Duodenal mucosa (tissue), 2 donors: ENCODE measurements around the gene FOXB1.

ENCODE experiments used
- H3K27ac ChIP-seq: one replicate; pipeline ENCODE4 v1.7.0; 2013; ENCODE audit warnings: low read depth, low read length
- H3K27me3 ChIP-seq, 2 donors: one replicate each; pipeline ENCODE4 v1.7.0; 2013; ENCODE audit warnings: low read length in 2 of 2, control low read depth in 1 of 2; ENCODE audit not compliant: insufficient read depth in 2 of 2, control insufficient read depth in 1 of 2
- H3K36me3 ChIP-seq, 2 donors: one replicate each; pipeline ENCODE4 v1.7.0; 2013; ENCODE audit warnings: low read length in 2 of 2, control low read depth in 1 of 2; ENCODE audit not compliant: insufficient read depth in 2 of 2, control insufficient read depth in 1 of 2
- H3K4me1 ChIP-seq, 2 donors: one replicate each; pipeline ENCODE4 v1.7.0; 2013; ENCODE audit warnings: low read length in 2 of 2, control low read depth in 1 of 2; ENCODE audit not compliant: insufficient read depth in 2 of 2, control insufficient read depth in 1 of 2
- H3K4me3 ChIP-seq, 2 donors: one replicate each; pipeline ENCODE4 v1.7.0; 2013; ENCODE audit warnings: low read length in 2 of 2, low read depth in 1 of 2
- H3K9ac ChIP-seq, 2 donors: one replicate each; pipeline ENCODE4 v1.7.0; 2013; ENCODE audit warnings: low read length in 2 of 2, low read depth in 1 of 2
- H3K9me3 ChIP-seq, 2 donors: one replicate each; pipeline ENCODE4 v1.7.0; 2013; ENCODE audit warnings: low read length in 2 of 2, control low read depth in 1 of 2; ENCODE audit not compliant: control insufficient read depth in 1 of 2

FOXB1 gene

GRCh38 chr15:60052796-60053195 is 48.7 kb downstream of the FOXB1 start:
- peaks cover 0 to 6% of the 10 kb centered on the region in 2 donors for H3K9me3 ChIP-seq
- H3K27me3 ChIP-seq, result peaks cover 0 to 4% of the 10 kb centered on the region in 2 donors
- H3K27ac ChIP-seq, result no peak overlapping the region
- H3K4me1 ChIP-seq, result no peaks in the 10 kb centered on the region
- no peak overlapping the region for H3K9ac ChIP-seq
- H3K36me3 ChIP-seq, result no peaks in the 10 kb centered on the region
- H3K4me3 ChIP-seq, result no peak overlapping the region

DNA sequence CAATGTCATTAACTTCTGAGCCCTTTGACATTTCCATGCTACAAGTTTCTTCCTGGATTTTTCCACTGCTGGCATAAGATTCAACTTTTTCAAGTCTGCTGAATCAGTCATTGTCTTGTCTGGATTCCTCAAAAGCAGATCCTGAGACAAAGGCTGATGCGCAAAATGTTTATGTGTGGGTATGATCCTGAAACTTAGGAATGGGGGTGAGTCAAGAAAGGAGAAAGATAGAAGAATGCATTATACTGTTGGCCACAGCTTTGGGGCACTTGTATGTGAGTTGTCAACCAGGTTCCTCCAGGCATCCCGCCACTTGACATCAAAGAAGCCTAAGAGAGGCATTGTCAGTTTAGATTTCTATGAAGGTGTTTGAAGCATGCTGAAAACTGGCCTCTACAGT is 50.4 kb downstream of the FOXB1 start:
- Histone ChIP-seq H3K9me3 (peaks cover 0 to 6% of the 10 kb centered on the region in 2 donors), H3K27ac (no peak overlapping the region), H3K9ac (no peak overlapping the region), H3K4me3 (no peak overlapping the region), H3K36me3 (no peaks in the 10 kb centered on the region), H3K4me1 (no peaks in the 10 kb centered on the region), H3K27me3 (peaks cover 0 to 4% of the 10 kb centered on the region in 2 donors)
